ENCODE data around the gene NOD2. TPM values are rescaled to one million over a fixed set of nuclear protein-coding genes. Genes with fewer than 3 reads are reported as not detected.

Gene NOD2
- total RNA-seq, 1 donor from 2014 or later, result 43.5 TPM

DNA sequence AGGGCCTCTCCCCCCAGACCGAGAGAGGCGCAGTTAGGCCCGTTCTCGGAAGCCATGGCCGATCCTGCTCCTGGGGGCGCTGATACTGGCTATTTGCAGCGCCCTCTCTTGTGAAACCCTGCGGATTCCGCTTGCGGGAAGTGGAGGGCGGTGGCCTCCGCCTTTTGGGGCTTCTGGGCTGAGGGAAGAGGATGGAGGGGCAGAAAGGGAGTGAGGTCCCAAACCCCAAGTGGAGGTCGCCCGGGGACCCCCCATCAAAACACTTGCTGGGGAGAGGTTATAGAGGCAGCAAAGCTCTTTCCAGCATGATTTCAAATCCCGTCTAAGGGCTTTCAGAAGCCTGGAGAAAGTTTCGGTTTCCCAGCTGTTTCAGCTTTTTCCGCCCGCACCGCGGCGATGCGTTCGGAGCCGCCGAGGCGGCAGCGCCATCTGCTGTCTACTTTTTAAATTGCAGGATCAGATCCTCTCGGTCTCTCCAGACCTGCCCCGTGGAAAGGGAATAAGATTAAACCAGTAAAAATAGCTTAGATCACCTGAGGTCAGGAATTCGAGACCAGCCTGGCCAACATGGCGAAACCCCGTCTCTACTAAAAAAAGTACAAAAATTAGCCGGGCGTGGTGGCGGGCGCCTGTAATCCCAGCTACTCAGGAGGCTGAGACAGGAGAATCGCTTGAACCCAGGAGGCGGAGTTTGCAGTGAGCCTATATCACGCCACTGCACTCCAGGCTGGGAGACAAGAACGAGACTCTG is 28.1 kb upstream of the NOD2 start:
- Histone ChIP-seq H3K4me3 (peak overlapping the region; percentile 42 to 44), H3K27me3 (no peaks in the 10 kb centered on the region), H3K9me3 (no peaks in the 10 kb centered on the region), H3K36me3 (no peaks in the 10 kb centered on the region), H3K4me1 (peaks cover 16% of the 10 kb centered on the region), H3K27ac (peak overlapping the region; percentile 9)
- TF ChIP-seq POLR2A (IDR thresholded peaks at IDR 0.05) (no peak), POLR2AphosphoS5 (IDR thresholded peaks at IDR 0.05; ENCODE audit: insufficient read depth in 1 of 2, low read depth in 1 of 2) (peak in 1 of 2 donors; percentile 51)
- TF ChIP-seq, protein P1, sequence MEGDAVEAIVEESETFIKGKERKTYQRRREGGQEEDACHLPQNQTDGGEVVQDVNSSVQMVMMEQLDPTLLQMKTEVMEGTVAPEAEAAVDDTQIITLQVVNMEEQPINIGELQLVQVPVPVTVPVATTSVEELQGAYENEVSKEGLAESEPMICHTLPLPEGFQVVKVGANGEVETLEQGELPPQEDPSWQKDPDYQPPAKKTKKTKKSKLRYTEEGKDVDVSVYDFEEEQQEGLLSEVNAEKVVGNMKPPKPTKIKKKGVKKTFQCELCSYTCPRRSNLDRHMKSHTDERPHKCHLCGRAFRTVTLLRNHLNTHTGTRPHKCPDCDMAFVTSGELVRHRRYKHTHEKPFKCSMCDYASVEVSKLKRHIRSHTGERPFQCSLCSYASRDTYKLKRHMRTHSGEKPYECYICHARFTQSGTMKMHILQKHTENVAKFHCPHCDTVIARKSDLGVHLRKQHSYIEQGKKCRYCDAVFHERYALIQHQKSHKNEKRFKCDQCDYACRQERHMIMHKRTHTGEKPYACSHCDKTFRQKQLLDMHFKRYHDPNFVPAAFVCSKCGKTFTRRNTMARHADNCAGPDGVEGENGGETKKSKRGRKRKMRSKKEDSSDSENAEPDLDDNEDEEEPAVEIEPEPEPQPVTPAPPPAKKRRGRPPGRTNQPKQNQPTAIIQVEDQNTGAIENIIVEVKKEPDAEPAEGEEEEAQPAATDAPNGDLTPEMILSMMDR (IDR thresholded peaks at IDR 0.05), result peak; percentile 75 to 81 (median 80)
- DNase-seq (ENCODE audit: extremely low spot score in 2 of 2), result no peak
- intact Hi-C loops (cut with DNase I), result loop anchor here (10.0 kb wide), 2 partner anchors 291 to 451 kb away; no protein-coding TSS in a partner anchor

DNA sequence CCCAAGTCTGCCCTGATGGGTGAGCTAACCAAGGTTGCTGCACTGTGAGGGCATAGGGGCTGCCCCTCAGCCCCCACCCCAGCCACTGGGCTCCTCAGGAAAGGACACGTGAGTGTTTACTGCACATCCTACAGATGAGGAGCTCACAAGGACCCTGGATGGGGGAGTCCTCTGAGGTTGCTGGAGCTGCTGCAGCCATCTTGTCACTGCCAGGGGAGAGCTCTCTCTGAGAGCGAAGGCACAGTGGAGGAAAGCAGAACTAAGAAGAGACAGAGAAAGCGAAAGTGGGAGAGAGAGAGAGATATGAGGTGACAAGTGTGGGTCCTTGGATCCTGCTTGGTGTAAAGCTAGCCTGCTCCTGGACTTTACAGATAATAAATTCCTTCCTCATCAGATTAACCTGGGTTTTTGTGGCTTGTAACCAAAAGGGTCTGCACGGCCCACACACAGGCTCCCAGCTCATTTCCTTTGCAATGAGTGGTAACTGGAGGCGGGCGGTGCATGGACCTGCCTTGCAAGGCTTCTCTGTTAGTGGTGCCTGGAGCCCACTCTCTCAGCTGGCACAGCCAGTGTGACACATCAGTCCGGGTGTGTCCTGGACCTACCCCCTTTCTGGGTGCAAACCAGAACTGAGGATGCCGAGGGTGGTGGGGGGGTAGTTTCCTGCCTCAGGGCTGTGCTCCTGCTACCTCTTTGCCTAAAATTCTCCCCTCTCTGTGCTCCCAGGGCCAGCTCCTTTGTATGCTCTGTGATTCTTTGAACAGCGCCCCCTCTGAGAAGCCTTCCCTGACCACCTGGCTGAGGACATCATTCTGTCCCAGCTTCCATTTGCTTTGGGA is 26.5 kb upstream of the NOD2 start:
- H3K4me1 ChIP-seq, result peaks cover 16% of the 10 kb centered on the region
- H3K9me3 ChIP-seq, result peaks cover 6% of the 10 kb centered on the region
- no peak for DNase-seq (ENCODE audit: extremely low spot score in 2 of 2)
- TF ChIP-seq POLR2AphosphoS5 (IDR thresholded peaks at IDR 0.05; ENCODE audit: insufficient read depth in 1 of 2, low read depth in 1 of 2), result no peak
- TF ChIP-seq, protein P1 (IDR thresholded peaks at IDR 0.05), result no peak
- TF ChIP-seq POLR2A (IDR thresholded peaks at IDR 0.05), result no peak
- no peaks in the 10 kb centered on the region for H3K27me3 ChIP-seq
- intact Hi-C loops (cut with DNase I), result loop anchor here (10.0 kb wide), 2 partner anchors 292 to 452 kb away; no protein-coding TSS in a partner anchor
- H3K4me3 ChIP-seq, result no peak overlapping the region
- no peak overlapping the region for H3K27ac ChIP-seq
- no peaks in the 10 kb centered on the region for H3K36me3 ChIP-seq

DNA sequence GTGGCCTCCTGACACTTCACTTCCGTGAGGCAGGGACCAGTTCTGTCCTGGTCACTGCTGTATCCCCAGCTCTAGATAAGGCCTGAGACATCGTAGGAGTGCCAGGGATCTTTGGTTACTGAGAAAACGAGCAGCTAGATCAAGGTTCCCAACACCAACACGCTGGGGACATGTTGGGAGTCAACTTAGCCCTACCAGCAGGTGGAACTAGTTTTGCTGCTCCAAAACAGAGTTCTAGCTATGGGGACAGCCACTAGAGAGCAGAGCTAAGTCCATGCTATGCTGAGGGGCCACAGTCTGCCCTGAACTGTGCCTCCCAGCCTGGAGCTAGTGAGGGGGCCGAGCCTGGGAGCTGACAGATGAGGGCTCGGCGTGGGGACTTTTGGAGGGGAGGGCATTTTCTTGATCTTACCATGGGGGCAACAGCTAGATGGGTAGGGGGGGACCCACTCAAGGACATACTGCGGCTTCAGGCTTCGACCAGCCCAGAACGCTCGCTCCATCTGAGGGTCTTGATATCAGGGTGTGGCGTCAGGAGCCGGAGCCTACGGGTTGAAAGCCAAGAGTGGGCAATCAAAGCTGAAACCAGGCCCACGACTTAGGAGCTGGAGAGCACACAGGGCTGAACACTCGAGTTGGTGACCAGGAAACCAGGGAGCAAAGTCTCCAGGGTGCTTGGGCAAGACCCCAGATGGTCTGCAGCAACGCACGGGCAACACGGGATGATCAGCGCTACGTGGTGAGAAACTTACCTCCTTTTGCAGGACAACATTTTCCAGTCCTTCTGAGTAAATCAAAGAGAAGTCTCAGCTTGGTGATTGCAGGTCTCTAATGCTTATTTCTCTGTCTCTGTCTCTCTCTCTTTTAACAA is 25.7 kb upstream of the NOD2 start:
- Histone ChIP-seq H3K4me3 (no peak overlapping the region), H3K36me3 (no peaks in the 10 kb centered on the region), H3K4me1 (peaks cover 16% of the 10 kb centered on the region), H3K27ac (no peak overlapping the region), H3K27me3 (no peaks in the 10 kb centered on the region), H3K9me3 (peaks cover 10% of the 10 kb centered on the region)
- no peak for DNase-seq (ENCODE audit: extremely low spot score in 2 of 2)
- TF ChIP-seq POLR2AphosphoS5 (IDR thresholded peaks at IDR 0.05; ENCODE audit: insufficient read depth in 1 of 2, low read depth in 1 of 2), result no peak
- TF ChIP-seq, protein P1 (IDR thresholded peaks at IDR 0.05), result no peak
- no peak for TF ChIP-seq POLR2A (IDR thresholded peaks at IDR 0.05)
- intact Hi-C loops (cut with DNase I), result loop anchor here (10.0 kb wide), 2 partner anchors 293 to 453 kb away; no protein-coding TSS in a partner anchor

DNA sequence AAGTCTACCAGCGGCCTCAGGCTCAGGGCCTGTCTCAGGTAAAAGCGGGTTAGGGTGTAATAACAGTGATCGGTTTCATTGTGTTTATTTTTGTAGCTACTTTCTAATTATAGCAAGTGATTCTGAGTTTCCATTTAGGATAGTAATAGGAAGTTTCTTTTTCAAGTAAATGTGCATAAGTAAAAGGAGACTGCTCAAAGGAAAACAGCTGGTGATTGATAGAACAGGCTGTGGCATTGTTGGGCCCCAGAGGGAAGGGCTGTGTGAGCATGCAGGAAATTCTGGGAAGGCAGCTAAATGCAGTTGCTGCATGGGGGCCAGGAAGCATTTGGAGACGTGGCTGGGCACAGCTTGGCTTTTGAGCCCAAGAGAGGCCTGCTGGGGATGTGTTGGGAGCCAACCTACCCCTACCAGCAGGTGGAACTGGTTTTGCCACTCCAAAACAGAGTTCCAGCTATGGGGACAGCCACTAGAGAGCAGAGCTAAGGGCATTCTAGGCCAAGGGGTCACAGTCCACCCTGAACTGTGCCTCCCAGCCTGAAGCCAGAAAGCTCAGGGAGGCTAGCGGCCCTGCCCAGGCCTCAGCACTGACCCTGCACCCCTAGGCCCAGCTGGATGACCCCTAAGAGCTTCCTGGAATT is 24.9 kb upstream of the NOD2 start:
- H3K36me3 ChIP-seq, result no peaks in the 10 kb centered on the region
- peaks cover 10% of the 10 kb centered on the region for H3K9me3 ChIP-seq
- H3K4me1 ChIP-seq, result peaks cover 16% of the 10 kb centered on the region
- no peak for DNase-seq (ENCODE audit: extremely low spot score in 2 of 2)
- TF ChIP-seq POLR2AphosphoS5 (IDR thresholded peaks at IDR 0.05; ENCODE audit: insufficient read depth in 1 of 2, low read depth in 1 of 2) (no peak), POLR2A (IDR thresholded peaks at IDR 0.05) (no peak)
- TF ChIP-seq, protein P1 (IDR thresholded peaks at IDR 0.05), result no peak
- intact Hi-C loops (cut with DNase I), result loop anchor here (10.0 kb wide), 2 partner anchors 294 to 454 kb away; no protein-coding TSS in a partner anchor
- no peaks in the 10 kb centered on the region for H3K27me3 ChIP-seq
- H3K4me3 ChIP-seq, result no peak overlapping the region
- no peak overlapping the region for H3K27ac ChIP-seq
